GM04503 (cell line): Measurements from ENCODE around the gene LGALS7B.
"Not testable (repeated sequence)": the region's sequence is repeated elsewhere in the genome, so short reads cannot be mapped to it uniquely, and the experiment has no call there.

Experiments
- DNase-seq: peaks from one replicate; pipeline ENCODE4 v3.0.0-alpha.2; 2012; ENCODE audit warnings: low read depth

LGALS7B gene

GRCh38 chr19:38825936-38826335 lies 36.9 kb downstream of the LGALS7B start:
- not testable (repeated sequence) for DNase-seq

GRCh38 chr19:38826856-38827551 lies 38.0 kb downstream of the LGALS7B start:
- no peak for DNase-seq

- not testable (repeated sequence) for DNase-seq
Measured at GRCh38 chr19:38829203-38829602, 40.2 kb downstream of the LGALS7B start.

- no peak for DNase-seq
Measured at GRCh38 chr19:38830039-38830733, 41.2 kb downstream of the LGALS7B start.

GRCh38 chr19:38831142-38831605 lies 42.2 kb downstream of the LGALS7B start:
- peak; percentile 88 for DNase-seq

- no peak for DNase-seq
Measured at GRCh38 chr19:38833092-38833425, 44.1 kb downstream of the LGALS7B start.

- DNase-seq = no peak
Measured at GRCh38 chr19:38834104-38834490, 45.1 kb downstream of the LGALS7B start.

- no peak for DNase-seq
Measured at GRCh38 chr19:38834590-38834989, 45.6 kb downstream of the LGALS7B start.

GRCh38 chr19:38836159-38836982 lies 47.4 kb downstream of the LGALS7B start:
- DNase-seq = no peak

GRCh38 chr19:38836983-38837626 lies 48.1 kb downstream of the LGALS7B start:
- DNase-seq = no peak

GRCh38 chr19:38837656-38838121 lies 48.7 kb downstream of the LGALS7B start:
- DNase-seq = no peak

- no peak for DNase-seq
Measured at GRCh38 chr19:38838208-38838985, 49.4 kb downstream of the LGALS7B start.

- no peak for DNase-seq
Measured at GRCh38 chr19:38838986-38839761, 50.2 kb downstream of the LGALS7B start.

- DNase-seq = no peak
Measured at GRCh38 chr19:38839816-38840582, 51.0 kb downstream of the LGALS7B start.

- DNase-seq = no peak
Measured at GRCh38 chr19:38840583-38840968, 51.6 kb downstream of the LGALS7B start.
